RWPE2 (cell line): ENCODE results near the gene OR8H1.

Experiments
- ATAC-seq: fragments of 200-7000 bp; cut with Tn5 transposase; 3 replicates; pipeline ENCODE4 v1.9.1; 2021; ENCODE audit warnings: low read depth
- DNase-seq: peaks from one replicate; pipeline ENCODE4 v3.0.0-alpha.2; 2020; ENCODE audit warnings: low spot score
- H3K27ac ChIP-seq: fragments of 450-650 bp; 2 replicates; pipeline ENCODE4 v1.5.1; 2017; ENCODE audit warnings: mild to moderate bottlenecking; ENCODE audit not compliant: poor library complexity, severe bottlenecking
- H3K27me3 ChIP-seq: fragments of 250-450 bp; sonication (Bioruptor Pico); 2 replicates; pipeline ENCODE4 v1.5.1; 2021; ENCODE audit warnings: mild to moderate bottlenecking, moderate library complexity; ENCODE audit not compliant: insufficient read depth, poor library complexity, severe bottlenecking
- H3K36me3 ChIP-seq: fragments of 250-450 bp; sonication (Bioruptor Pico); 2 replicates; pipeline ENCODE4 v1.5.1; 2020; ENCODE audit warnings: low read depth, mild to moderate bottlenecking, moderate library complexity
- H3K4me1 ChIP-seq: fragments of 250-450 bp; sonication (Bioruptor Pico); 2 replicates; pipeline ENCODE4 v1.5.1; 2021; ENCODE audit warnings: mild to moderate bottlenecking, moderate library complexity; ENCODE audit not compliant: insufficient read depth, poor library complexity, severe bottlenecking
- H3K4me3 ChIP-seq: fragments of 250-450 bp; sonication (Bioruptor Pico); 2 replicates; pipeline ENCODE4 v1.5.1; 2021; ENCODE audit warnings: mild to moderate bottlenecking, moderate library complexity; ENCODE audit not compliant: severe bottlenecking
- H3K9me3 ChIP-seq: fragments of 250-450 bp; sonication (Bioruptor Pico); 2 replicates; pipeline ENCODE4 v1.5.1; 2021; ENCODE audit warnings: mild to moderate bottlenecking, moderate library complexity; ENCODE audit not compliant: severe bottlenecking
- TF ChIP-seq, protein P1 (sequence below): fragments of 450-650 bp; IDR thresholded peaks from one replicate; pipeline ENCODE4 v1.5.1; 2017; ENCODE audit warnings: mild to moderate bottlenecking, moderate library complexity; ENCODE audit not compliant: poor library complexity, severe bottlenecking

The OR8H1 gene, protein sequence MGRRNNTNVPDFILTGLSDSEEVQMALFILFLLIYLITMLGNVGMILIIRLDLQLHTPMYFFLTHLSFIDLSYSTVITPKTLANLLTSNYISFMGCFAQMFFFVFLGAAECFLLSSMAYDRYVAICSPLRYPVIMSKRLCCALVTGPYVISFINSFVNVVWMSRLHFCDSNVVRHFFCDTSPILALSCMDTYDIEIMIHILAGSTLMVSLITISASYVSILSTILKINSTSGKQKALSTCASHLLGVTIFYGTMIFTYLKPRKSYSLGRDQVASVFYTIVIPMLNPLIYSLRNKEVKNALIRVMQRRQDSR

DNA sequence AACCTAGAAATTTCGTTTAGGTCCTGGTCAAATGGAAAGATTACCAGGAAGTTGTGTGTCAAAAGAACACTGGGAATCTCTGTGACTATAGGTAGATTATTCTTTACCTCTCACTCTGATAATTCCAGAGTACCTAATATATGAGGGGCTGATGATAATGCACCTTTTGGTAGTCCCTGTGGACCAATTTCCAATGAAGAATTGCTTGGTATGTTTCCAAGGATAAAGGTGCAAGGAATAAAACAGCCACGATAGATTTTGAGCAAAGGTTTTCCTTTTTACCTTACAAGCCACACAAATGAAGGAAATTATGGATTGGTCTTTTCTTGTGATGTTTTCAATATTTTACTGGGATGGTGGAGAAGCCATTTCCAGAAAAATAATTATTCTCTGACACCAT, at the start of gene OR8H1:
Gene OR8H1, minus strand, starts transcription at position 101 of the 400 bp plus-strand sequence. CDS start 1,192 bp downstream, outside the sequence.
- no peaks in the 10 kb centered on the region for H3K27me3 ChIP-seq
- no peaks in the 10 kb centered on the region for H3K9me3 ChIP-seq
- H3K4me1 ChIP-seq: no peaks in the 10 kb centered on the region
- no peak within 1 kb of the TSS for H3K27ac ChIP-seq
- no peak within 1 kb of the TSS for H3K4me3 ChIP-seq
- TF ChIP-seq, protein P1, sequence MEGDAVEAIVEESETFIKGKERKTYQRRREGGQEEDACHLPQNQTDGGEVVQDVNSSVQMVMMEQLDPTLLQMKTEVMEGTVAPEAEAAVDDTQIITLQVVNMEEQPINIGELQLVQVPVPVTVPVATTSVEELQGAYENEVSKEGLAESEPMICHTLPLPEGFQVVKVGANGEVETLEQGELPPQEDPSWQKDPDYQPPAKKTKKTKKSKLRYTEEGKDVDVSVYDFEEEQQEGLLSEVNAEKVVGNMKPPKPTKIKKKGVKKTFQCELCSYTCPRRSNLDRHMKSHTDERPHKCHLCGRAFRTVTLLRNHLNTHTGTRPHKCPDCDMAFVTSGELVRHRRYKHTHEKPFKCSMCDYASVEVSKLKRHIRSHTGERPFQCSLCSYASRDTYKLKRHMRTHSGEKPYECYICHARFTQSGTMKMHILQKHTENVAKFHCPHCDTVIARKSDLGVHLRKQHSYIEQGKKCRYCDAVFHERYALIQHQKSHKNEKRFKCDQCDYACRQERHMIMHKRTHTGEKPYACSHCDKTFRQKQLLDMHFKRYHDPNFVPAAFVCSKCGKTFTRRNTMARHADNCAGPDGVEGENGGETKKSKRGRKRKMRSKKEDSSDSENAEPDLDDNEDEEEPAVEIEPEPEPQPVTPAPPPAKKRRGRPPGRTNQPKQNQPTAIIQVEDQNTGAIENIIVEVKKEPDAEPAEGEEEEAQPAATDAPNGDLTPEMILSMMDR: no peak
- H3K36me3 ChIP-seq: no peaks in the 10 kb centered on the region
- ATAC-seq (no peak), DNase-seq (no peak)

DNA sequence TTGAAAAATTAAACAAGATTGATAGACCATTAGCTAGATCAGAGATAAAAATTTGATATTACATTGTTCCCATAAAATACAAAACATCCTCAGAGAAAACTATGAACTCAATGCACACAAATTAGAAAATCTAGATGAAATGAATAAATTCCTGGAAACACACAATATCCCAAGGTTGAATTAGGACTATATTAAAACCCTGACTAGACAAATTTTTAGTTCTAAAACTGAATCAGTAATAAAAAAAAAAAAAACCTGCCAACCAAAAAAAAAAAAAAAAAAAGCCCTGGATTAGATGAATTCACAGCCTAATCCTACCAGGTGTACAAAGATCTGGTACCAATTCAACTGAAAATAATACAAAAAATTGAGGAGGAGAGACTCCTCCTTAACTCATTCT, 48.2 kb upstream of the OR8H1 start:
- H3K27ac ChIP-seq: no peak overlapping the region
- TF ChIP-seq, protein P1: no peak
- H3K9me3 ChIP-seq: no peaks in the 10 kb centered on the region
- ATAC-seq: no peak
- H3K36me3 ChIP-seq: no peaks in the 10 kb centered on the region
- H3K27me3 ChIP-seq: no peaks in the 10 kb centered on the region
- DNase-seq: no peak
- H3K4me3 ChIP-seq: no peak overlapping the region
- no peaks in the 10 kb centered on the region for H3K4me1 ChIP-seq

DNA sequence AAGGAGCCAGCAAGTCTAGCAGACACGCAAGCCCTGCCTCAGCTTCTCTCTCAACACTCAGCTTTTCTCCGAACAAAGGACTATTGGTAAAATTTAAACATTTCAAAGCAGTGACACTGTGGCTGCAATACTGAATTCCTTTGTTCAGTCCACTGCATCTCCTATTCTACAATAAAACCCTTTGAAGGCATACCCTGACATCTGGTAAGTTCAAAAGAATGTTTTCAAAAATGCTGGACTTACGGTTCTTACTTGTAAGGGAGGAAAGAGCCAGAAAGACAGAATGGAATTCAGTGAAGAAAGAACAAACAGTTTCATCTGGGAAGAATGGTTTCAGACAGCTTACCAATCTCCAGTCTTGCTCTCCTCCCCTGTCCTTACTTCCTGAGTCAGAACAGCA, 41.1 kb upstream of the OR8H1 start:
- TF ChIP-seq, protein P1: no peak
- Histone ChIP-seq H3K27ac (no peak overlapping the region), H3K36me3 (no peaks in the 10 kb centered on the region), H3K4me3 (no peak overlapping the region), H3K27me3 (no peaks in the 10 kb centered on the region), H3K9me3 (no peaks in the 10 kb centered on the region), H3K4me1 (no peaks in the 10 kb centered on the region)
- DNase-seq: no peak
- ATAC-seq: no peak

DNA sequence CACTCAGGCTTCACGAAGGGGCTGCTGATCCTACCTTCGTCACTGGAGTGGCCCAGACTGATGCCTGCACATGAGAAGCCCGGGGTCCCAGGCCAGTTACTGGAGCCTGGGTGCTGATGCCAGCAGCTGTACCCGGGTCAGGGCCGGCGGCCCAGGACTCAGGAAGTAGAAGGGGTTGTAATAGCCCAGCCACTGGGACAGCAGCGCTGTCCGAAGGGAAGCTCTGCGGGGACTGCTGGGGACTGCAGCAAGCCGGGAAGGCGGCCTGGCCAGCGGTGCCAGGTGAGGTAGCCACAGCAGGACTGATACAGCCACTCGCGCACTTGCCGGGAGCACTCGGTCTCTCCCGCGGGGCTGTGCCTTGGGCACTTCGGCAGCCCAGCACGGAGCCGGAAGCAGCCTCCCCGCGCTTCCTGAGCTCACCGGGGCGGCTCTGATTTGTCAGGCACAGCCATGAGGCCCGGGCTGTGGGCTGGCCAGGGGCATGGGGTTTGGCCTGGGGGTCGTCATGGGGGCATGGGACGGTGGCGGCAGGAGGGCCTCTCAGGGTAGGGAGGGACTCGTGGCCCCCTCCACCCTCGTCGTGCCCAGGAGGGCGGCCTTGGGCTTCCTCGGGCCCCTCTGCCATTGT, 39.9 kb upstream of the OR8H1 start:
- no peaks in the 10 kb centered on the region for H3K9me3 ChIP-seq
- H3K27me3 ChIP-seq: no peaks in the 10 kb centered on the region
- H3K27ac ChIP-seq: no peak overlapping the region
- peak; percentile 47 for DNase-seq
- no peak overlapping the region for H3K4me3 ChIP-seq
- ATAC-seq: no peak
- TF ChIP-seq, protein P1: no peak
- no peaks in the 10 kb centered on the region for H3K4me1 ChIP-seq
- H3K36me3 ChIP-seq: no peaks in the 10 kb centered on the region

DNA sequence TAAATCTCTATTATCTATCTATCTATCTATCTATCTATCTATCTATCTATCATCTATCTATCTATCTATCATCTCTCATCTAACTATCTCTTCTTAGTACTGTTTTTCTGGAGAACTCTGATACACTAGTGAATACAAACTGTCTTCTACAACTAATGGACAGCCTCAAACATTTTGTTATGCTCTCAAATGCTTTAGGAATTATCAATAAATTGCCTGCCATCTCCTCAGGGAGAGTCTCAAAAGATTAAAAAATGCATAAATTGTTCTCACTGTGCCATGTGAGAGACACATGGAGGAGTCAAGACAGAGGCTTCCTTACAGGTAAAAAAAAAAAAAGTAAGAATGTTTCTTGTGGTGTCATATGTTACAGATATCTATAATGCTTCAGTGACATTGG, 22.8 kb upstream of the OR8H1 start, which contains the start of gene OR8K3:
Gene OR8K3, plus strand, starts transcription at position 301 of the 400 bp plus-strand sequence. CDS start 3,163 bp downstream, outside the sequence.
- H3K9me3 ChIP-seq: no peaks in the 10 kb centered on the region
- no peaks in the 10 kb centered on the region for H3K27me3 ChIP-seq
- ATAC-seq (no peak), DNase-seq (no peak)
- no peaks in the 10 kb centered on the region for H3K4me1 ChIP-seq
- TF ChIP-seq, protein P1: no peak
- H3K27ac ChIP-seq: no peak within 1 kb of the TSS
- H3K36me3 ChIP-seq: no peaks in the 10 kb centered on the region
- H3K4me3 ChIP-seq: no peak within 1 kb of the TSS
